Activated CD4-positive, alpha-beta T cell treated with anti-CD3 and anti-CD28 coated beads, Interleukin-2, Interleukin-6, amounts not matched to agents 100 ng/mL and 50 ng/mL, durations not matched to agents 16 hours and 8 hours (primary cell): ENCODE data around the gene GAS2L1.
"Not testable (repeated sequence)": the region's sequence is repeated elsewhere in the genome, so short reads cannot be mapped to it uniquely, and the experiment has no call there.

ENCODE experiments used
- DNase-seq: peaks from one replicate; pipeline ENCODE4 v3.0.0-alpha.2; 2020

The GAS2L1 gene

GRCh38 chr22:29344137-29344536 is 37.7 kb downstream of the GAS2L1 start:
- DNase-seq, result no peak

- not testable (repeated sequence) for DNase-seq
Observed at GRCh38 chr22:29344889-29345288, 38.4 kb downstream of the GAS2L1 start.

- no peak for DNase-seq
Observed at GRCh38 chr22:29345932-29346331, 39.5 kb downstream of the GAS2L1 start.

- no peak for DNase-seq
Observed at GRCh38 chr22:29346659-29347058, 40.2 kb downstream of the GAS2L1 start.

GRCh38 chr22:29348041-29348440 is 41.6 kb downstream of the GAS2L1 start:
- no peak for DNase-seq

DNA sequence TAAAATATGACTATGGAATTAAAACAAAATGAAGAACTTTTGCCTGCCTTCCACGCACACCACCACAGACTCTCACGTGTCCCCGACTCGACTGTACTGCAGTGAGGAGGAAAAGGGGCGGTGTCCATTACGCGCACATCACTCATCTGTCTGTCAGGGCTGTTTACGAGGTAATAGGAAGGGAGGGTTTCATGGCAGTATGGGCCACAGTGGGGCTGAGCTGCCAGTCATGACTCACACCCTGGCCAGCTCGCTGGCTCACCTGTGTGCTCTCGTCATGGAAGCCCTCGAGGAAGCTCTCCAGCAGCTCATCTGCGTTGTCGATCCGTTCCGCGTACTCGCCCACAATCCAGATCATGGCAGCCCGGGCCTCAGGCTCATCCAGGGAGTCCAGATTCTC is 42.5 kb downstream of the GAS2L1 start:
- no peak for DNase-seq

- no peak for DNase-seq
Observed at GRCh38 chr22:29351042-29351441, 44.6 kb downstream of the GAS2L1 start.

DNA sequence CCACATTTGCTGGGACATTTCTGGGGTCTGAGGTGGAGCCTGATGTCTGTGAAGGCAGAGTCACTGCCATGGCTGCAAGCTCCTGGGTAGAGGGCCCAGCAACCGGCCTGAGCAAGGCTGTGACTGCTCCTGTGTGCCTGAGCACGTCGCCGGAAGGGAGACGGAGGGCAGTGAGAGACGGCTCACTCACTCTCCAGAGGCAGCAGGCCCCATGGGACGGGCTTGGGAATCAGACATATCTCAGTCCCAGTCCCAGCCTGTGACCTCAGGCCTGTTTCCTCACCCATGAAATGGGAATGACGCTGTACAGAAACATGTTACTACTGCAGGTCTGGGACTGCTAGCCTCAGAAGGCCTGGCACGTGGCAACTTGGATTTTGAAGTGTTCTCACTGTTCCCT is 45.4 kb downstream of the GAS2L1 start:
- DNase-seq, result no peak

GRCh38 chr22:29352778-29353177 is 46.3 kb downstream of the GAS2L1 start:
- no peak for DNase-seq

- no peak for DNase-seq
Observed at GRCh38 chr22:29353286-29353685, 46.8 kb downstream of the GAS2L1 start.

DNA sequence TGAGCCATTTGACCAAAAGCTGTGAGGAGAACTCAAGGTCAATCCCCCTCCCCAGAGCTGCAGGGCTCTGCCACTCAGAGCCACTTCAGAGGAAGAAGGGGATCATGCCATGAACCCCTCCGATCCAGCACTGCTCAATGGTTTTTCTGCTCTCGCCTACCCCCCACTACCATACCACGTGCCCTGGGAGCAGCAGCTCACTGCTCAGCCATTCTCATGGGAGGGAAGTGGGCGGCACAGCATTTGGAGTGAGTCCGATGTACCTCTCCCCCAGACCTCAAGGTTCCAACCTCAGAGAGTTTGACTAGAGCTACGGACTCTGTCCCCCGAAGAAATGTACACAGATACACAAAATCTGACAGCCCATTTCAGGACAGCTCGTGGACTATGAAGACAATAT is 47.4 kb downstream of the GAS2L1 start:
- DNase-seq, result no peak

DNA sequence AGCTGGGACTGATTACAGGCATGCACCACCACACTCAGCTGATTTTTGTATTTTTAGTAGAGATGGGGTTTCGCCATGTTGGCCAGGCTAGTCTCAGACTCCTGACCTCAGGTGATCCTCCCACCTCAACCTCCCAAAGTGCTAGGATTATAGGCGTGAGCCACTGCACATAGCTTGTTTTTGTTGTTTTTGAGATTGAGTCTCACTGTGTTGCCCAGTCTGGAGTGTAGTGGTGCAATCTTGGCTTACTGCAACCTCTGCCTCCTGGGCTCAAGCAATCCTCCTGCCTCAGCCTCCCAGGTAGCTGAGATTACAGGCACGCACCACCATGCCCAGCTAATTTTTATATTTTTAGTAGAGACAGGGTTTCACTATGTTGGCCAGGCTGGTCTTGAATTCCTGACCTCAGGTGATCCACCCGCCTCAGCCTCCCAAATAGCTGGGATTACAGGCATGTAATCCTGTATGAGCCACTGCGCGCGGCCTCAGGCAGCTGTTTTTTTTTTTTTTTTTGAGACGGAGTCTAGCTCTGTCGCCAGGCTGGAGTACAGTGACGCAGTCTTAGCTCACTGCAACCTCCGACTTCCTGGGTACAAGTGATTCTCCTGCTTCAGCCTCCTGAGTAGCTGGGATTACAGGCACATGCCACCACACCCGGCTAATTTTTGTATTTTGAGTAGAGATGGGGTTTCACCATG is 50.9 kb downstream of the GAS2L1 start:
- DNase-seq, result not testable (repeated sequence)

DNA sequence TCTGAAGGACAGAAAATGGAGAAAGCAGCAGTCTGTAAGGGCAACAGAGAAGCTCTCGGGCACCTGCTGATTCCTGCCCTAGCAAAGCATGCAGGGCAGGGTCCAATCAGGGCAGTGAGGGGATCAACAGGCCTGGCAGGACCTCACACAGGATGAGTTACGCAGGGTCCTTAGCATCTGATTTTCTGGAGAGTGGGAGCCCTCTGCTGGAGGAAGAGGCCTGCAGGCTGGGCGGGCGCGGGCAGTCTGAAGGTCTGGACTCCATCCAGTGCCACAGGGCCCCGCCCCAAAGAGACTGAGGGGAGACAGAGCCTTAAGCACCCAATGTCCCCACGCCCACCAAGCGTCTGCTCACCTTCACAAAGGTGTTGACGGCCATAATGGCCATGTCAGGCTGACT is 53.0 kb downstream of the GAS2L1 start:
- no peak for DNase-seq
